ENCODE data around the gene TMEM219.

GRCh38 chr16:29986931-29987330 is 25.1 kb downstream of the TMEM219 start:
- TF ChIP-seq FOXA1 (IDR thresholded peaks at IDR 0.05) (no peak), TAF1 (conservative IDR thresholded peaks at IDR 0.05) (no peak), EGR1 (IDR thresholded peaks at IDR 0.05; ENCODE audit: low read depth in 2 of 2) (no peak), NR2F2 (IDR thresholded peaks at IDR 0.05) (no peak), RAD21 (IDR thresholded peaks at IDR 0.05) (no peak), RXRA (IDR thresholded peaks at IDR 0.05) (no peak), GABPA (IDR thresholded peaks at IDR 0.05 in 1 of 2, conservative IDR thresholded peaks at IDR 0.05 in 1 of 2) (no peak), ZBTB33 (IDR thresholded peaks at IDR 0.05) (no peak)
- TF ChIP-seq, protein P1, sequence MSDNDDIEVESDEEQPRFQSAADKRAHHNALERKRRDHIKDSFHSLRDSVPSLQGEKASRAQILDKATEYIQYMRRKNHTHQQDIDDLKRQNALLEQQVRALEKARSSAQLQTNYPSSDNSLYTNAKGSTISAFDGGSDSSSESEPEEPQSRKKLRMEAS (IDR thresholded peaks at IDR 0.05) = no peak
- TF ChIP-seq, protein P2, sequence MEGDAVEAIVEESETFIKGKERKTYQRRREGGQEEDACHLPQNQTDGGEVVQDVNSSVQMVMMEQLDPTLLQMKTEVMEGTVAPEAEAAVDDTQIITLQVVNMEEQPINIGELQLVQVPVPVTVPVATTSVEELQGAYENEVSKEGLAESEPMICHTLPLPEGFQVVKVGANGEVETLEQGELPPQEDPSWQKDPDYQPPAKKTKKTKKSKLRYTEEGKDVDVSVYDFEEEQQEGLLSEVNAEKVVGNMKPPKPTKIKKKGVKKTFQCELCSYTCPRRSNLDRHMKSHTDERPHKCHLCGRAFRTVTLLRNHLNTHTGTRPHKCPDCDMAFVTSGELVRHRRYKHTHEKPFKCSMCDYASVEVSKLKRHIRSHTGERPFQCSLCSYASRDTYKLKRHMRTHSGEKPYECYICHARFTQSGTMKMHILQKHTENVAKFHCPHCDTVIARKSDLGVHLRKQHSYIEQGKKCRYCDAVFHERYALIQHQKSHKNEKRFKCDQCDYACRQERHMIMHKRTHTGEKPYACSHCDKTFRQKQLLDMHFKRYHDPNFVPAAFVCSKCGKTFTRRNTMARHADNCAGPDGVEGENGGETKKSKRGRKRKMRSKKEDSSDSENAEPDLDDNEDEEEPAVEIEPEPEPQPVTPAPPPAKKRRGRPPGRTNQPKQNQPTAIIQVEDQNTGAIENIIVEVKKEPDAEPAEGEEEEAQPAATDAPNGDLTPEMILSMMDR (IDR thresholded peaks at IDR 0.05; ENCODE audit: low read depth, low read length, missing input control) = no peak
